Measurements from ENCODE around the gene KCNIP4. TPM values are rescaled to one million over a fixed set of nuclear protein-coding genes. Genes with fewer than 3 reads are reported as not detected.

The KCNIP4 gene
- total and polyA plus RNA-seq, 2 of the 8 experiments (the other 6 are each of a cell fraction or from before 2014, with no cell fraction given), result 0.06 TPM; not detected in 1

DNA sequence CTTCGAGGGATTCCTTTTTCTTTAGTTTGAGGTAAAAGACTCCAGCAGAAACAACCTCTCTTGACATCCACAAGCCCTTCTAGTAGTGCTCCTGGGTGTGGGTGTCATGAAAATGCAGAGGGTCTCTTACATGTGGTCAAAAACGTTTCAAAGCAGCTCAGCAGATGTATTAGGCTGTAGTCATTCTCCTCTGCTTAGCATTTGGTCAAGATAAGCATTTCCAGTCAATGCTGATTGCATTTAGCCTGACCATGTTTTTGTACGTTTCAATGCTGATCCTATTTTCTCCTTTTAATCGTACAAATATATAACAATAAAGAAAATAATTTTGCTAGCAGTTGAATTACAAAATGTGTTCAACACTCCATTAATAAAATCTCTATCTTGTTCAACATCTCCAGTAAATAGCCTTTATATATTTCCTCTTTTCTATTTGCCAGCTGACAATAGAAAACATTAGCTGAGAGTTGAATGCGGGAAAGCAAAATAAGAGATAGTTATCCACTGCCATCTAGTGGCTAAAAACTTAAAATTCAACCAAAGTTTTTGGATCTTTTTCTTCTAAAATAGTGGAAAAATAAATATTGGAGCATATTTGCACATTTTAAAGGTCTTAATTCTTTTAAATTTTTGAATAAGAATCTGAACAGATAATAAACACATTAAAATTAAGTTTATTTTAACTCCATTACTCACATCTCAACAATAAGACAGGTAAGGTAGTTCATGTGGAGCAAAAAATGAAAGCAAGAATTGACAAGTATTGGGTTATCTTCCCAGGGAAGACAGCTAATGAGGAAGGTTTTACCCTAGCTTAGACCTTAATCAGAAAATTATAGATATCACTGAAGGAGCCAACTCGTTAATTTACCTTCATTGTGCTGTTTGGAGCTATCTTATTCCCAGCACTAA, 1263.5 kb downstream of the KCNIP4 start:
- no peak overlapping the region for H3K4ac ChIP-seq (replicated peaks; ENCODE audit: insufficient read length, low read depth, low read length)
- TF ChIP-seq, protein P1, sequence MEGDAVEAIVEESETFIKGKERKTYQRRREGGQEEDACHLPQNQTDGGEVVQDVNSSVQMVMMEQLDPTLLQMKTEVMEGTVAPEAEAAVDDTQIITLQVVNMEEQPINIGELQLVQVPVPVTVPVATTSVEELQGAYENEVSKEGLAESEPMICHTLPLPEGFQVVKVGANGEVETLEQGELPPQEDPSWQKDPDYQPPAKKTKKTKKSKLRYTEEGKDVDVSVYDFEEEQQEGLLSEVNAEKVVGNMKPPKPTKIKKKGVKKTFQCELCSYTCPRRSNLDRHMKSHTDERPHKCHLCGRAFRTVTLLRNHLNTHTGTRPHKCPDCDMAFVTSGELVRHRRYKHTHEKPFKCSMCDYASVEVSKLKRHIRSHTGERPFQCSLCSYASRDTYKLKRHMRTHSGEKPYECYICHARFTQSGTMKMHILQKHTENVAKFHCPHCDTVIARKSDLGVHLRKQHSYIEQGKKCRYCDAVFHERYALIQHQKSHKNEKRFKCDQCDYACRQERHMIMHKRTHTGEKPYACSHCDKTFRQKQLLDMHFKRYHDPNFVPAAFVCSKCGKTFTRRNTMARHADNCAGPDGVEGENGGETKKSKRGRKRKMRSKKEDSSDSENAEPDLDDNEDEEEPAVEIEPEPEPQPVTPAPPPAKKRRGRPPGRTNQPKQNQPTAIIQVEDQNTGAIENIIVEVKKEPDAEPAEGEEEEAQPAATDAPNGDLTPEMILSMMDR (IDR thresholded peaks at IDR 0.05; ENCODE audit: control extremely low read depth in 1 of 3, insufficient read depth in 1 of 3, low read depth in 1 of 3, low read length in 3 of 3), result peak in 2 of 3 experiments; percentile 27 to 38; a peak in 2 of 4 replicates
- TF ChIP-seq SP4 (IDR thresholded peaks at IDR 0.05; ENCODE audit: low read length) (no peak), RAD21 (IDR thresholded peaks at IDR 0.05 in 1 of 2, conservative IDR thresholded peaks at IDR 0.05 in 1 of 2; ENCODE audit: low read depth in 2 of 2, low read length in 2 of 2) (peak; percentile 68 to 76)
- ChIA-PET CTCF (ENCODE audit: partially characterized antibody) (interaction anchor here (0.5 to 2.0 kb wide), 28 partner anchors 9 to 424 kb away, joined by 3 to 19 read pairs (median 4); no protein-coding TSS in a partner anchor), POLR2A (ENCODE audit: partially characterized antibody) (no interaction called here)
- no peaks in the 10 kb centered on the region for H4K20me1 ChIP-seq (replicated peaks in 1 of 2; ENCODE audit: control insufficient read depth in 1 of 2, insufficient read depth in 2 of 2, low read length in 2 of 2)
- WGBS, 2 experiments (ENCODE audit: extremely low coverage in 1 of 2, insufficient coverage in 1 of 2, insufficient read length in 1 of 2, insufficient replicate concordance in 2 of 2, low coverage in 1 of 2, low lambda C conversion rate in 2 of 2, missing lambda C conversion rate in 1 of 2), result 44% methylated on average over 6 of the region's 6 CpGs; no CpG with 5 or more reads in 1 of the 2 experiments
- no peak overlapping the region for H2BK12ac ChIP-seq (ENCODE audit: low read depth, low read length)
- H2AK5ac ChIP-seq (ENCODE audit: low read depth, low read length), result no peak overlapping the region
- H3K18ac ChIP-seq (ENCODE audit: extremely low read depth, low read length), result no peak overlapping the region
- no peak overlapping the region for H4K91ac ChIP-seq (replicated peaks; ENCODE audit: insufficient read length, low read length)
- H2BK120ac ChIP-seq (replicated peaks; ENCODE audit: low read depth, low read length), result no peak overlapping the region
- peak overlapping the region; percentile 96 for H2AFZ ChIP-seq (ENCODE audit: low read length)
- no peaks in the 10 kb centered on the region for H3K4me1 ChIP-seq (replicated peaks in 1 of 4; ENCODE audit: control insufficient read depth in 3 of 4, insufficient read depth in 4 of 4, low read length in 3 of 4)
- no peaks in the 10 kb centered on the region for H3K27me3 ChIP-seq (replicated peaks in 1 of 4; ENCODE audit: control insufficient read depth in 3 of 4, extremely low read depth in 1 of 4, insufficient read depth in 3 of 4, low read length in 3 of 4)
- no peak overlapping the region for H3K23ac ChIP-seq (ENCODE audit: insufficient read length)
- no peak for FAIRE-seq
- no peak overlapping the region for H3K4me2 ChIP-seq (ENCODE audit: insufficient read depth in 1 of 2, low read depth in 2 of 2, low read length in 2 of 2)
- H3K4me3 ChIP-seq (ENCODE audit: extremely low read depth in 1 of 4, insufficient read depth in 2 of 4, low read depth in 3 of 4, low read length in 4 of 4), result no peak overlapping the region
- H3K56ac ChIP-seq (replicated peaks; ENCODE audit: insufficient read length, low read depth, low read length), result no peak overlapping the region
- H3K9me3 ChIP-seq (ENCODE audit: insufficient read depth in 2 of 2, low read depth in 1 of 2, low read length in 1 of 2), result no peaks in the 10 kb centered on the region
- no peak overlapping the region for H4K8ac ChIP-seq (ENCODE audit: extremely low read depth, insufficient read depth, low read length)
- no peaks in the 10 kb centered on the region for H3K79me1 ChIP-seq (ENCODE audit: low read depth, low read length)
- H3K79me2 ChIP-seq (ENCODE audit: control insufficient read depth in 1 of 2, insufficient read depth in 2 of 2, low read length in 2 of 2), result no peaks in the 10 kb centered on the region
- H3K23me2 ChIP-seq (ENCODE audit: low read depth, low read length), result no peaks in the 10 kb centered on the region; the same call in 1 of the 2 replicates
- no peak overlapping the region for H2BK5ac ChIP-seq (ENCODE audit: low read depth, low read length)
- DNase-seq (ENCODE audit: low read depth in 1 of 2, low spot score in 2 of 2), result no peak
- H4K5ac ChIP-seq (ENCODE audit: insufficient read length, low read depth, low read length), result no peak overlapping the region
- 0 out of 2 replicates have a peak overlapping the region, but pooled peaks have one; percentile 42 for H3K27ac ChIP-seq (ENCODE audit: low read depth, low read length)
- H2BK20ac ChIP-seq (ENCODE audit: low read length), result 0 out of 2 replicates have a peak overlapping the region, but pooled peaks have one; percentile 29
- H3K36me3 ChIP-seq (ENCODE audit: control insufficient read depth in 2 of 4, insufficient read depth in 4 of 4, low read length in 3 of 4), result no peaks in the 10 kb centered on the region
- H2BK15ac ChIP-seq (ENCODE audit: low read length), result no peak overlapping the region
- no peak overlapping the region for H3K9ac ChIP-seq (replicated peaks in 1 of 4; ENCODE audit: extremely low read depth in 1 of 4, low read depth in 3 of 4, low read length in 3 of 4)
- H3K14ac ChIP-seq (ENCODE audit: insufficient read length), result no peak overlapping the region

Measured in H1 (cell line).